ENCODE measurements around the gene REPIN1.

REPIN1 gene

DNA sequence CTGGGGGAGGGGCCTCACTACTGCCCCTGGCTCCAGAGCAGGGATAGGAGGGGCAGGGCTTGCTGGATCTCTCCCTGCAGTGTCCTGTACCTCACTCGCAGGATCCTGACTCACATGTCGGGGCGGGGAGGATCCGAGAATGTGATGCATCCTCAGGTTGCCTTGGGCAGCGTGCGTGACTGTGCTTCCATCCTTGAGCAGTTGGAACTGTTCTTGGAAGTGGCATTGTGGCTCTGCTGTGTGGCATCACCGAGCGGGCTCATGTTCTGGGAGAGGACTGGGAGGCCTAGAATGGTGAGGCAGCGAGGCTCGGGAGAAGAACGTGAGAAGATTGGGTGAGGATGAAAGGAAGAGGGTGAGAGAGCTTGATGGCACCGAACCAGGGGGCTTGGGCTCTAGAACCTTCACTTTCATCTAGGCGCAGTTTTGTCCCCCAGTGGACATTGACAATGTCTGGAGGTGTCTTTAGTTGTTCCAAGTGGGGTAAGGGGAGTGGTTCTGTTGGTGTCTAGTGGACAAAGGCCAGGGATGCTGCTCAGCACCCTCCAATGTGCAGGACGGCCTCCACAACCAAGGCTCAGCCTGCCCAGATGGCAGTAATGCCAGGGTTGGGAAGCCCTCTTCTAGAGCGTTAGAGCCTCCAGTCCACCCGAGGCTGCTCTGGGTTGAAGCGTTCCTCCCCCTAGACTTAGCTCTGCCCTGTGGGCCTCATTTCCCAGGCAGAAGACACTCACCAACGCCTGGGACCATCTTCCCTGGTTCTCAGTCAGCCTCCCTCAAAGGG, 35.6 kb upstream of the REPIN1 start:
- TF ChIP-seq, protein P1, sequence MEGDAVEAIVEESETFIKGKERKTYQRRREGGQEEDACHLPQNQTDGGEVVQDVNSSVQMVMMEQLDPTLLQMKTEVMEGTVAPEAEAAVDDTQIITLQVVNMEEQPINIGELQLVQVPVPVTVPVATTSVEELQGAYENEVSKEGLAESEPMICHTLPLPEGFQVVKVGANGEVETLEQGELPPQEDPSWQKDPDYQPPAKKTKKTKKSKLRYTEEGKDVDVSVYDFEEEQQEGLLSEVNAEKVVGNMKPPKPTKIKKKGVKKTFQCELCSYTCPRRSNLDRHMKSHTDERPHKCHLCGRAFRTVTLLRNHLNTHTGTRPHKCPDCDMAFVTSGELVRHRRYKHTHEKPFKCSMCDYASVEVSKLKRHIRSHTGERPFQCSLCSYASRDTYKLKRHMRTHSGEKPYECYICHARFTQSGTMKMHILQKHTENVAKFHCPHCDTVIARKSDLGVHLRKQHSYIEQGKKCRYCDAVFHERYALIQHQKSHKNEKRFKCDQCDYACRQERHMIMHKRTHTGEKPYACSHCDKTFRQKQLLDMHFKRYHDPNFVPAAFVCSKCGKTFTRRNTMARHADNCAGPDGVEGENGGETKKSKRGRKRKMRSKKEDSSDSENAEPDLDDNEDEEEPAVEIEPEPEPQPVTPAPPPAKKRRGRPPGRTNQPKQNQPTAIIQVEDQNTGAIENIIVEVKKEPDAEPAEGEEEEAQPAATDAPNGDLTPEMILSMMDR (IDR thresholded peaks at IDR 0.05; ENCODE audit: borderline replicate concordance, insufficient read depth, low read depth, low read length): no peak
- H3K4me3 ChIP-seq (ENCODE audit: low read depth, low read length): no peak overlapping the region

GRCh38 chr7:150333659-150334058, 35.0 kb upstream of the REPIN1 start:
- TF ChIP-seq, protein P1 (IDR thresholded peaks at IDR 0.05; ENCODE audit: borderline replicate concordance, insufficient read depth, low read depth, low read length): no peak
- H3K4me3 ChIP-seq (ENCODE audit: low read depth, low read length): no peak overlapping the region

- no peak overlapping the region for H3K4me3 ChIP-seq (ENCODE audit: low read depth, low read length)
- TF ChIP-seq, protein P1 (IDR thresholded peaks at IDR 0.05; ENCODE audit: borderline replicate concordance, insufficient read depth, low read depth, low read length): no peak
Observed at GRCh38 chr7:150334108-150334507, 34.5 kb upstream of the REPIN1 start.

- no peak overlapping the region for H3K4me3 ChIP-seq (ENCODE audit: low read depth, low read length)
- TF ChIP-seq, protein P1 (IDR thresholded peaks at IDR 0.05; ENCODE audit: borderline replicate concordance, insufficient read depth, low read depth, low read length): no peak
Observed at GRCh38 chr7:150335108-150335773, 33.4 kb upstream of the REPIN1 start.

DNA sequence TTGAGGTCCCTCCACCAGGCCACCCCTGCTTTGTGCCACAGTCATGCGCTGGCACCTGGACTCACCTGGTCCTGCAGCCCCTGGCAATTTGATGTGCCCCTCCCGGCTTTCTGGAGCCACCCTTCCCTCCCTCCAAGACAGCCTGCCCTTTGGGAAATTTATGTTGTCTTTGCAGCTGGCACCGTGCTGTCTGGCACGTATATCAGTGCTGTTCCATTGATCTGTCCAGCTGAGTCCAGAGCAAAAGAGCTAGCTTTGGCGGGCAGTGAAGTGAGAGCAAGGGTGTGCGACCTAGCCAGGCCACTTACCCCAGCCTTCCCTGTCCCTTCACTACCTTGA, 32.9 kb upstream of the REPIN1 start:
- TF ChIP-seq, protein P1 (IDR thresholded peaks at IDR 0.05; ENCODE audit: borderline replicate concordance, insufficient read depth, low read depth, low read length): no peak
- no peak overlapping the region for H3K4me3 ChIP-seq (ENCODE audit: low read depth, low read length)

GRCh38 chr7:150336746-150337145, 31.9 kb upstream of the REPIN1 start:
- no peak overlapping the region for H3K4me3 ChIP-seq (ENCODE audit: low read depth, low read length)
- TF ChIP-seq, protein P1 (IDR thresholded peaks at IDR 0.05; ENCODE audit: borderline replicate concordance, insufficient read depth, low read depth, low read length): no peak

DNA sequence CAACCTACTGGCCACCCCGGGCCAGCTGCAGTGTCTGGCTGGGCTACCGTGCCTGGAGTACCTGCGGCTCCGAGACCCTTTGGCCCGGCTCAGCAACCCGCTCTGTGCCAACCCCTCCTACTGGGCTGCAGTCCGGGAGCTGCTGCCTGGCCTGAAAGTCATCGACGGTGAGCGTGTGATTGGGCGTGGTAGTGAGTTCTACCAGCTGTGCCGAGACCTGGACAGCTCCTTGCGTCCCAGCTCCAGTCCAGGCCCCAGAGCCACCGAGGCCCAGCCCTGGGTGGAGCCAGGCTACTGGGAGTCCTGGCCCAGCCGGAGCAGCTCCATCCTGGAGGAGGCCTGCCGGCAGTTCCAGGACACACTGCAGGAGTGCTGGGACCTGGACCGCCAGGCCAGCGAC, 31.4 kb upstream of the REPIN1 start:
- no peak overlapping the region for H3K4me3 ChIP-seq (ENCODE audit: low read depth, low read length)
- TF ChIP-seq, protein P1 (IDR thresholded peaks at IDR 0.05; ENCODE audit: borderline replicate concordance, insufficient read depth, low read depth, low read length): no peak
